OCI-LY7 (cell line): ENCODE results near the gene CARD11. TPM values are rescaled to one million over a fixed set of nuclear protein-coding genes. Genes with fewer than 3 reads are reported as not detected.

Source experiments
- BruUV-seq: library from RNA; stranded (reverse); fragments of 400-500 nt; replicated peaks from 2 replicates; lab custom pipeline; 2021; lab: Mats Ljungman, UMichigan
- CTCF ChIA-PET: fragments of 300-600 bp; sonication (Branson Sonifier 250); formaldehyde crosslinking; loops from one replicate; lab custom pipeline; 2022; ENCODE audit warnings: antibody characterized with exemption; ENCODE audit not compliant: unreplicated experiment; lab: Charles Lee
- POLR2A ChIA-PET: fragments of 300-600 bp; sonication (Branson Sonifier 250); formaldehyde crosslinking; loops from one replicate; lab custom pipeline; 2022; ENCODE audit warnings: antibody characterized with exemption; lab: Charles Lee
- DNase-seq: peaks from one replicate; pipeline ENCODE4 v3.0.0-alpha.2; 2015; ENCODE audit warnings: low spot score
- H2AFZ ChIP-seq: fragments of 200-600 bp; sonication (generic), shearing (Covaris generic); 2 replicates; pipeline ENCODE4 v1.6.1; 2014; ENCODE audit warnings: mild to moderate bottlenecking, antibody characterized with exemption, low read length, moderate library complexity
- H3K27ac ChIP-seq: fragments of 200-600 bp; sonication (generic); 2 replicates; pipeline ENCODE4 v1.5.1; 2014; ENCODE audit warnings: mixed run types, low read depth, mild to moderate bottlenecking, moderate library complexity, low read length, inconsistent platforms; ENCODE audit not compliant: poor library complexity, severe bottlenecking
- H3K36me3 ChIP-seq: fragments of 200-600 bp; sonication (generic); 2 replicates; pipeline ENCODE4 v1.6.1; 2014; ENCODE audit warnings: mild to moderate bottlenecking, antibody characterized with exemption, low read length, moderate library complexity, mixed read lengths; ENCODE audit not compliant: insufficient read depth
- H3K4me1 ChIP-seq: fragments of 200-600 bp; sonication (generic); 2 replicates; pipeline ENCODE4 v1.5.1; 2014; ENCODE audit warnings: mild to moderate bottlenecking, low read length; ENCODE audit not compliant: insufficient read depth, poor library complexity, severe bottlenecking
- H3K4me2 ChIP-seq: fragments of 200-600 bp; sonication (generic); 2 replicates; pipeline ENCODE4 v1.6.1; 2014; ENCODE audit warnings: mild to moderate bottlenecking, low read length
- H3K4me3 ChIP-seq: fragments of 200-600 bp; sonication (generic); 2 replicates; pipeline ENCODE4 v1.5.1; 2014; ENCODE audit warnings: mild to moderate bottlenecking, low read depth, low read length; ENCODE audit not compliant: poor library complexity, severe bottlenecking
- H3K79me2 ChIP-seq: fragments of 200-600 bp; sonication (generic); 2 replicates; pipeline ENCODE4 v1.6.1; 2016; ENCODE audit warnings: low read depth, mild to moderate bottlenecking, low read length, moderate library complexity, mixed read lengths; ENCODE audit not compliant: insufficient read depth
- H3K9me2 ChIP-seq: fragments of 200-600 bp; sonication (generic); 2 replicates; pipeline ENCODE4 v1.6.1; 2016; ENCODE audit warnings: mild to moderate bottlenecking, low read length, mixed read lengths; ENCODE audit not compliant: insufficient read depth
- H3K9me3 ChIP-seq: fragments of 200-600 bp; sonication (generic); 2 replicates; pipeline ENCODE4 v1.6.1; 2014; ENCODE audit warnings: mild to moderate bottlenecking, mixed run types, low read length, mixed read lengths
- H4K20me1 ChIP-seq: fragments of 200-600 bp; sonication (generic); 2 replicates; pipeline ENCODE4 v1.6.1; 2014; ENCODE audit warnings: mild to moderate bottlenecking, antibody characterized with exemption, low read length, moderate library complexity, mixed read lengths; ENCODE audit not compliant: insufficient read depth
- EZH2phosphoT487 ChIP-seq: fragments of 200-600 bp; sonication (generic); IDR thresholded peaks from 2 replicates; pipeline ENCODE4 v1.6.1; 2018; ENCODE audit warnings: low read depth, borderline replicate concordance, mild to moderate bottlenecking, mixed run types, antibody characterized with exemption, low read length, moderate library complexity, mixed read lengths
- intact Hi-C: fragments of 100-400 bp; cut with micrococcal nuclease; formaldehyde crosslinking; loops from one replicate; pipeline ENCODE4 v1.10.0; 2022; ENCODE audit not compliant: unreplicated experiment
- total RNA-seq, 2 experiments: library from RNA; depleted of rRNA in 1 of 2; stranded (reverse); fragments of >200 nt in 1 of 2; shearing (Covaris generic) in 1 of 2; gene quantifications; 2 replicates each; pipeline ENCODE4 v1.2.3, GENCODE V29; 2014 to 2022
- TF ChIP-seq, protein P1 (sequence below): fragments of 200-600 bp; sonication (generic); conservative IDR thresholded peaks from 2 replicates; pipeline ENCODE4 v1.5.1; 2014; ENCODE audit warnings: mild to moderate bottlenecking, antibody characterized with exemption, low read length, moderate library complexity, mixed read lengths

The CARD11 gene
- total RNA-seq, 2 experiments from 2014 or later, result 33.8 to 63.5 TPM

DNA sequence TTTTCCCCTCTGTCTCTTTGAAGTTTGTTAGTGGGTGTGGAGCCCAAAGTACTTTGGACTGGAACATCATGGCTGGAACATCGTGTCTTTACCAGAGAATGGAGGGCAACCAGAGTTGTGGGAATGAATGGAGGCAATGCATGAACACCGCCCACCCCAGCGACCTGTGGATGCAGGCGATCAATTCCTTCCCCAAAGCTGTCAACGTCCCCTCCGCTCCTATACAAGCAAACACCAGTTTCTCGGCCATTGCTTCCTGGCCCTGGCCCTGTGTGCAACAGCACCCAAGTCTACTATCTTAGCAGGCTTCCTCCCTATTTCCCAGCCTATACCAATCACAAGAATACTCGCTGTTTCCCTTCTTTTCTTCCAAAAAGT, 62.6 kb downstream of the CARD11 start:
- no TSS peak for BruUV-seq
- H3K4me1 ChIP-seq, result peaks cover 62% of the 10 kb centered on the region
- no peaks in the 10 kb centered on the region for H3K9me2 ChIP-seq
- H3K9me3 ChIP-seq, result no peaks in the 10 kb centered on the region
- ChIA-PET POLR2A (interaction anchor here (0.6 to 1.3 kb wide), 2 partner anchors 12 to 21 kb away, joined by 4 read pairs; no protein-coding TSS in a partner anchor), CTCF (no interaction called here)
- intact Hi-C loops, result no loop called here
- peak overlapping the region; percentile 90 for H3K27ac ChIP-seq
- peaks cover 19% of the 10 kb centered on the region for H3K36me3 ChIP-seq
- TF ChIP-seq EZH2phosphoT487, result no peak
- TF ChIP-seq, protein P1, sequence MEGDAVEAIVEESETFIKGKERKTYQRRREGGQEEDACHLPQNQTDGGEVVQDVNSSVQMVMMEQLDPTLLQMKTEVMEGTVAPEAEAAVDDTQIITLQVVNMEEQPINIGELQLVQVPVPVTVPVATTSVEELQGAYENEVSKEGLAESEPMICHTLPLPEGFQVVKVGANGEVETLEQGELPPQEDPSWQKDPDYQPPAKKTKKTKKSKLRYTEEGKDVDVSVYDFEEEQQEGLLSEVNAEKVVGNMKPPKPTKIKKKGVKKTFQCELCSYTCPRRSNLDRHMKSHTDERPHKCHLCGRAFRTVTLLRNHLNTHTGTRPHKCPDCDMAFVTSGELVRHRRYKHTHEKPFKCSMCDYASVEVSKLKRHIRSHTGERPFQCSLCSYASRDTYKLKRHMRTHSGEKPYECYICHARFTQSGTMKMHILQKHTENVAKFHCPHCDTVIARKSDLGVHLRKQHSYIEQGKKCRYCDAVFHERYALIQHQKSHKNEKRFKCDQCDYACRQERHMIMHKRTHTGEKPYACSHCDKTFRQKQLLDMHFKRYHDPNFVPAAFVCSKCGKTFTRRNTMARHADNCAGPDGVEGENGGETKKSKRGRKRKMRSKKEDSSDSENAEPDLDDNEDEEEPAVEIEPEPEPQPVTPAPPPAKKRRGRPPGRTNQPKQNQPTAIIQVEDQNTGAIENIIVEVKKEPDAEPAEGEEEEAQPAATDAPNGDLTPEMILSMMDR, result no peak
- H2AFZ ChIP-seq, result no peak overlapping the region
- H3K4me2 ChIP-seq, result peak overlapping the region; percentile 99
- DNase-seq, result no peak
- H3K4me3 ChIP-seq, result peak overlapping the region; percentile 73
- H4K20me1 ChIP-seq, result no peaks in the 10 kb centered on the region
- peaks cover 14% of the 10 kb centered on the region; the same call in 1 of the 2 replicates for H3K79me2 ChIP-seq

DNA sequence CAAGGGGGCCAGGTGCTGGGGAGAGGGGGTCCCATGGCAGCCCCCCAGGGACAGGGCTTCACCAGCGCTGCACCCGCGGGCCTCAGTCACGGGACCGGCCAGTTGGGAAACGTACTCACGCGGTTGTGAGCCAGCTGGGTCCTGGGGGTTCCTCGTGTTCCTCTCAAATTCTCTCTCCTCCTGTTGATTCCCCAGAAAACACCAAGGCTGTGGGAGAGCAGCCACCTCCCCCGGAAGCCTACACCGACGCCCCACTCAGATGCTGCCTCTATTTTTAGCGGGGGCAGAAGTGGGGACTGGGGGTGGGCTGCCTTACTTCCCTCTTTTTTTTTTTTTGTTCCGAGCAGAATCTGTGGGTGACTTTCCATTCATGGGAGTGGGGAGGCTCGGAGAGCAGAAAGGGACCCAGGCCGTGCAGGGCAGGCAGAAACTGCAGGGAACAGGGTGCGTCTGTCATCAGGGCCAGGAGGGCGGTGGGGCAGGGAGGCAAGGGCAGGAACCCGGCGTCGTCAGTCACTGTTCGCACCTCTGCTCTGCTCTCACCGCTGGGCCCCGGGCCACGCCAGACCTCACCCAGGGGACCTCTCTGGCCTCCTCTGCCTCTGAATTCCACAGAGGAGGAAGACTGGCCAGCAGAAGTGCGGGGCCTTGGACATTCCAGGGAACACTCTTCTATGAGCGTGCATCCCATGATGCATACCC, 63.1 kb downstream of the CARD11 start:
- Histone ChIP-seq H3K36me3 (peaks cover 19% of the 10 kb centered on the region), H3K79me2 (peaks cover 14% of the 10 kb centered on the region; the same call in 1 of the 2 replicates), H3K4me2 (peak overlapping the region; percentile 99), H3K4me3 (peak overlapping the region; percentile 73), H4K20me1 (no peaks in the 10 kb centered on the region), H3K27ac (peak overlapping the region; percentile 90), H3K9me2 (no peaks in the 10 kb centered on the region), H3K4me1 (peaks cover 68% of the 10 kb centered on the region), H3K9me3 (no peaks in the 10 kb centered on the region), H2AFZ (peak overlapping the region; percentile 34; the same call in 1 of the 2 replicates)
- peak; percentile 37 for DNase-seq
- POLR2A ChIA-PET, result interaction anchor here (0.6 to 3.2 kb wide), 4 partner anchors 20 to 171 kb away, joined by 3 to 23 read pairs (median 4); no protein-coding TSS in a partner anchor
- no peak for TF ChIP-seq EZH2phosphoT487
- TF ChIP-seq, protein P1, result no peak
- CTCF ChIA-PET, result no interaction called here
- no TSS peak for BruUV-seq
- intact Hi-C loops, result no loop called here

DNA sequence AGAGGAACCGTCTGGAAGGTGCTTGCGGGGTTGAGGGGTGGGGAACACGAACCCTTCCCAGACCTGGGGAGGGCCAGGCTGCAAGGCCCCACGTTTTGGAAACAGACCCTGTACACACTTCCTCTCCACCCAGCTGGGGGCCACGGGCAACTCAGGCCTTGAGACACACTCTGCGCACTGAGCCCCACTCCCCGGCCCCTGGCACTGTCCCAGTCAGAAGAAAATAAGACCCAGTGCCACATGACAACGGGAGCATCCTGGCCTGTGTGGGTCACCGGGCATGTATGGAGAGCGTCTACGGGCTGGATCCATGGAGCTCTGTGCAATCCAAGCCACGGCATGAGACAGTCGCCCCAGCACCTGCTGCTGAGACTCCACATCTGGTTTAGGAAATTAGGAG, 63.7 kb downstream of the CARD11 start:
- DNase-seq, result no peak
- H3K4me2 ChIP-seq, result peak overlapping the region; percentile 99
- H3K9me2 ChIP-seq, result no peaks in the 10 kb centered on the region
- peak overlapping the region; percentile 90 for H3K27ac ChIP-seq
- H3K4me1 ChIP-seq, result peaks cover 74% of the 10 kb centered on the region
- ChIA-PET CTCF (no interaction called here), POLR2A (interaction anchor here (0.7 to 3.2 kb wide), 3 partner anchors 86 to 172 kb away, joined by 3 to 23 read pairs (median 4); no protein-coding TSS in a partner anchor)
- H3K9me3 ChIP-seq, result no peaks in the 10 kb centered on the region
- H3K79me2 ChIP-seq, result peaks cover 14% of the 10 kb centered on the region; the same call in 1 of the 2 replicates
- H4K20me1 ChIP-seq, result no peaks in the 10 kb centered on the region
- TF ChIP-seq EZH2phosphoT487, result no peak
- TF ChIP-seq, protein P1, result no peak
- intact Hi-C loops, result loop anchor here (2.0 kb wide), 1 partner anchor 175 kb away; no protein-coding TSS in a partner anchor
- peaks cover 19% of the 10 kb centered on the region for H3K36me3 ChIP-seq
- H2AFZ ChIP-seq, result peak overlapping the region; percentile 34; the same call in 1 of the 2 replicates
- H3K4me3 ChIP-seq, result peak overlapping the region; percentile 73
- no TSS peak for BruUV-seq
